ENCODE results near the gene SERPINI1. TPM values are rescaled to one million over a fixed set of nuclear protein-coding genes. Genes with fewer than 3 reads are reported as not detected.
A peak's percentile ranks its signal among the peaks of the same experiment; 100 is the strongest.

SERPINI1 gene, protein sequence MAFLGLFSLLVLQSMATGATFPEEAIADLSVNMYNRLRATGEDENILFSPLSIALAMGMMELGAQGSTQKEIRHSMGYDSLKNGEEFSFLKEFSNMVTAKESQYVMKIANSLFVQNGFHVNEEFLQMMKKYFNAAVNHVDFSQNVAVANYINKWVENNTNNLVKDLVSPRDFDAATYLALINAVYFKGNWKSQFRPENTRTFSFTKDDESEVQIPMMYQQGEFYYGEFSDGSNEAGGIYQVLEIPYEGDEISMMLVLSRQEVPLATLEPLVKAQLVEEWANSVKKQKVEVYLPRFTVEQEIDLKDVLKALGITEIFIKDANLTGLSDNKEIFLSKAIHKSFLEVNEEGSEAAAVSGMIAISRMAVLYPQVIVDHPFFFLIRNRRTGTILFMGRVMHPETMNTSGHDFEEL
- total RNA-seq (2021; fragmentation: NEBNext Ultra II Directional; extraction: Animal tissue kit (Norgen Biotek cat#: 25700)) (5.6 and 9.9 TPM in 2 replicates), polyA plus RNA-seq (2011; rRNA removed) (2.5 and 5.3 TPM in 2 replicates), polyA minus RNA-seq (2011; rRNA and poly(A)+ RNA removed) (2.8 and 3.6 TPM in 2 replicates)
- 6.9 TPM for polyA plus RNA-seq (2011; cell fraction: cytosol; rRNA removed)
- polyA plus RNA-seq (2011; cell fraction: nucleus; rRNA removed): 1.2 TPM
- 3.2 to 6.4 TPM (median 4.1 TPM) in 4 replicates for polyA plus RNA-seq (2012, experiment 1 of 2)
- 0.60 TPM for polyA plus RNA-seq (2012, experiment 2 of 2)
- polyA plus RNA-seq (2013, experiment 1 of 2): 11.1 TPM
- polyA plus RNA-seq (2013, experiment 2 of 2): 11.5 TPM
- 4.0 TPM for polyA minus RNA-seq (2011; cell fraction: cytosol; rRNA and poly(A)+ RNA removed)
- polyA minus RNA-seq (2011; cell fraction: nucleus; rRNA and poly(A)+ RNA removed): 2.2 TPM
- long read RNA-seq, experiment 1, partial matches to known transcripts: 0 of 4 reads
- long read RNA-seq, experiment 1, other reads (novel, unspliced or antisense): 1 of 4 reads
- long read RNA-seq, experiment 2, transcript SERPINI1-202 (9 exons, 1,890 nt): major isoform, 16 of 23 reads
- long read RNA-seq, experiment 2, partial matches to known transcripts: 6 of 23 reads
- long read RNA-seq, experiment 2, other reads (novel, unspliced or antisense): 1 of 23 reads

DNA sequence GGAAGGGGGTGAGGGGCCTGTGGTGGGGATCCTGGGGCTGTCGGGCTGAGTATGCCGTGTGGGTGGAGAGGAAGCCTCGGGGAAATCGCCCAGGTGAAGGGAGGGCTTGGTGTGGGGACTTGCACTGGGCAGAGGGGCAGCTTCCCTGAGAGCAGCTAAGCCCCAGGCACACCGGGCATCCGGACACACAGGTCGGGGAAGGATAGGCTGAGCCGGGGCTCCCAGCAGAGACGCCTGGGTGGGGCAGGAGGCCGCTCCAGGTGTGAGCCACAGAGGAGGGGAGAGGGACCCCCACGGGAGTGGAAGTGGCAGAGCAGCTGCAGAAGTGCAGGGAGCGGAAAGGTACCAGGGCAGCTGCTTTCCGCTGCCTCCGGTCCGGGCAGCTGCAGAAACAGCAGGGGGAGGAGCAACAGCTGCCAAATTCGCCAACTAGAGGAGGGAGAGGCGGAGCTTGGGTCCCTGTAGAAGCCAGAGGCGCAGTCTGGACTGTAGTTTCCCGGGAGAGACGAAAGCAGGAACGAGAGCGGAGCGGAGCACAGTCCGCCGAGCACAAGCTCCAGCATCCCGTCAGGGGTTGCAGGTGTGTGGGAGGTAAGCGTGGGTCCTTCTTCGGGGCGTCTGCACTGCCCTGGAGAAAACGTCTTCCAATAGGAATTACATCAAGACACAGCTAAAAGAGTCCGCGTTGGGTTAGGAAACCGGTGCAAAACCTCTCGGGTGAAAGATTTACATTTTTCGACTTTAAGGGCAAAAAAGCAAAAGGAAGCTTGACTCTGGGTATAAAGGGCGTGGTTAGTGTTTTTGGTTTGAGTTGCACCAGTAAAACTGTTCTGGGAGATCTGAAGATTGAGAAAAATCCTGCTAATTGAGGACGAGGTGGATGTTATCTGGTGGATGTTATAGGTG, at the start of gene SERPINI1:
Gene SERPINI1 (plus strand): TSS at position 489 of the 906 bp plus-strand sequence. CDS start 53,408 bp downstream, outside the sequence.
- CTCF ChIA-PET (ENCODE audit: partially characterized antibody): interaction anchor here (0.6 to 2.8 kb wide), 10 partner anchors 12 to 371 kb away, joined by 3 to 9 read pairs (median 3); partner anchors contain the start of gene ZBBX
- POLR2A ChIA-PET (ENCODE audit: partially characterized antibody): interaction anchor here (0.6 to 2.6 kb wide), 5 partner anchors 12 to 355 kb away, joined by 3 to 11 read pairs (median 4); partner anchors contain the start of gene ZBBX
- peak; percentile 32; the same call in 1 of the 2 replicates for TF ChIP-seq KDM5A (IDR thresholded peaks at IDR 0.05; ENCODE audit: low read length)
- no peak for TF ChIP-seq BCL11A (IDR thresholded peaks at IDR 0.05; ENCODE audit: low read depth in 2 of 2, low read length in 2 of 2)
- TF ChIP-seq TCF12 (IDR thresholded peaks at IDR 0.05; ENCODE audit: low read depth, low read length): no peak
- no peak for TF ChIP-seq GTF2F1 (IDR thresholded peaks at IDR 0.05; ENCODE audit: borderline replicate concordance, low read depth, low read length)
- TF ChIP-seq SP1 (IDR thresholded peaks at IDR 0.05; ENCODE audit: low read depth, low read length): no peak
- no peak for TF ChIP-seq SIRT6 (IDR thresholded peaks at IDR 0.05; ENCODE audit: low read length)

More for the DNA sequence above, at the start of gene SERPINI1:
- Histone ChIP-seq H3K14ac (ENCODE audit: insufficient read length) (no peak within 1 kb of the TSS), H2BK120ac (replicated peaks; ENCODE audit: low read depth, low read length) (no peak within 1 kb of the TSS), H3K36me3 (ENCODE audit: control insufficient read depth in 2 of 4, insufficient read depth in 4 of 4, low read length in 3 of 4) (no peaks in the 10 kb centered on the region; a peak in 1 of 8 replicates), H4K8ac (ENCODE audit: extremely low read depth, insufficient read depth, low read length) (peak within 1 kb of the TSS; percentile 99; the same call in 1 of the 2 replicates), H3K23me2 (ENCODE audit: low read depth, low read length) (peaks cover 2% of the 10 kb centered on the region; the same call in 1 of the 2 replicates), H3K4me3 (ENCODE audit: extremely low read depth in 1 of 4, insufficient read depth in 2 of 4, low read depth in 3 of 4, low read length in 4 of 4) (peak within 1 kb of the TSS; percentile 92 to 95 (median 94)), H3K79me1 (ENCODE audit: low read depth, low read length) (no peaks in the 10 kb centered on the region), H2AK5ac (ENCODE audit: low read depth, low read length) (no peak within 1 kb of the TSS), H2BK20ac (ENCODE audit: low read length) (no peak within 1 kb of the TSS), H3K79me2 (ENCODE audit: control insufficient read depth in 1 of 2, insufficient read depth in 2 of 2, low read length in 2 of 2) (peaks cover 15 to 68% of the 10 kb centered on the region in 2 experiments), H3K4me2 (ENCODE audit: insufficient read depth in 1 of 2, low read depth in 2 of 2, low read length in 2 of 2) (peak within 1 kb of the TSS; percentile 51 to 75), H4K5ac (ENCODE audit: insufficient read length, low read depth, low read length) (peak within 1 kb of the TSS; percentile 92), H3K9ac (replicated peaks in 1 of 4; ENCODE audit: extremely low read depth in 1 of 4, low read depth in 3 of 4, low read length in 3 of 4) (peak within 1 kb of the TSS; percentile 86 to 98 (median 96)), H3K23ac (ENCODE audit: insufficient read length) (no peak within 1 kb of the TSS), H2AFZ (ENCODE audit: low read length) (peak within 1 kb of the TSS; percentile 97), H3K27me3 (replicated peaks in 1 of 4; ENCODE audit: control insufficient read depth in 3 of 4, extremely low read depth in 1 of 4, insufficient read depth in 3 of 4, low read length in 3 of 4) (no peaks in the 10 kb centered on the region), H2BK5ac (ENCODE audit: low read depth, low read length) (peak within 1 kb of the TSS; percentile 99), H4K20me1 (replicated peaks in 1 of 2; ENCODE audit: control insufficient read depth in 1 of 2, insufficient read depth in 2 of 2, low read length in 2 of 2) (peaks cover 0 to 6% of the 10 kb centered on the region in 2 experiments), H3K4ac (replicated peaks; ENCODE audit: insufficient read length, low read depth, low read length) (no peak within 1 kb of the TSS), H2BK12ac (ENCODE audit: low read depth, low read length) (peak within 1 kb of the TSS; percentile 97), H3K27ac (ENCODE audit: low read depth, low read length) (peak within 1 kb of the TSS; percentile 96), H4K91ac (replicated peaks; ENCODE audit: insufficient read length, low read length) (peak within 1 kb of the TSS; percentile 99), H3K18ac (ENCODE audit: extremely low read depth, low read length) (peak within 1 kb of the TSS; percentile 100), H3K56ac (replicated peaks; ENCODE audit: insufficient read length, low read depth, low read length) (peak within 1 kb of the TSS; percentile 96), H3K4me1 (replicated peaks in 1 of 4; ENCODE audit: control insufficient read depth in 3 of 4, insufficient read depth in 4 of 4, low read length in 3 of 4) (peaks cover 0 to 6% (median 2%) of the 10 kb centered on the region in 4 experiments; a peak in 3 of 7 replicates), H2BK15ac (ENCODE audit: low read length) (peak within 1 kb of the TSS; percentile 93), H3K9me3 (ENCODE audit: insufficient read depth in 2 of 2, low read depth in 1 of 2, low read length in 1 of 2) (no peaks in the 10 kb centered on the region)
- 3% methylated on average over 26 of the region's 37 CpGs; no CpG with 5 or more reads in 1 of the 2 experiments for WGBS, 2 experiments (ENCODE audit: extremely low coverage in 1 of 2, insufficient coverage in 1 of 2, insufficient read length in 1 of 2, insufficient replicate concordance in 2 of 2, low coverage in 1 of 2, low lambda C conversion rate in 2 of 2, missing lambda C conversion rate in 1 of 2)
- peak; percentile 79 to 89 for DNase-seq (ENCODE audit: low read depth in 1 of 2, low spot score in 2 of 2)
- FAIRE-seq: peak; percentile 32

All from H1 (cell line).